ENCODE results near the gene PSRC1.

DNA sequence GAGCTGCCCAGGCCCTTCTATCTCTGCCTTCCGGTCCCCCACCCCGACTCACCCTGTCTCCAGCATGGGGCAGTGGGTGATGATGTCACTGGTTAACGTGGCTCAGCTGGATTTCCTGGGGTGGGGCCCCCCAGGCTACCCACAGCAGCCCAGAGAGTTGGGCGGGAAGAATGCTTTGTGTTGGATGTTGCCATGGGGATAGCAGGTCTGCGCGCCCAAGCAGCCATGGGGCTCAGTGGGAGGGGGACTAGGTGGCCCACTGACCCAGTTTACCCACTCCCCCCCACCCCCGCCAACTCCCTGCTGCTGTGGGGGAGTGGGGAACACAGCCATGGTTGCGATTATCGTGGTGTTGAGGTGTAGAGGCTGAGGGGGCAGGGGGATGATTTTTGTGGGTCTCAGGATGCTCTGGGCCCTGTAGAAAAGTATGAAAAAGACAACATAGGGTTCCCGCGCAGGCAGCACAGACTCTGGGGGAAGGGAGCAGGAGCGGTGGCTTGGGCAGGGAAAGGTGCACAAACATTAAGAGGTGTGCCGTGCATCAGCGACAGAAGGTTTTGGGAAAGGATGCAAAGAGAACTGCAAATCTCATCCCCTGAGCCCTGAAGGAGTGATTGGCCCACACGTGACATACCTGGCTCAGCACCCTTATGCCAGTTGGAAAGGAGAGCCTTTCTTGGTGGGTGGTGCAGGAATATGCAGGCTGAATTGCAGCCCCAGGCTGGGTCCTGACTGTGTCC, 25.1 kb downstream of the PSRC1 start:
- TF ChIP-seq, protein P1, sequence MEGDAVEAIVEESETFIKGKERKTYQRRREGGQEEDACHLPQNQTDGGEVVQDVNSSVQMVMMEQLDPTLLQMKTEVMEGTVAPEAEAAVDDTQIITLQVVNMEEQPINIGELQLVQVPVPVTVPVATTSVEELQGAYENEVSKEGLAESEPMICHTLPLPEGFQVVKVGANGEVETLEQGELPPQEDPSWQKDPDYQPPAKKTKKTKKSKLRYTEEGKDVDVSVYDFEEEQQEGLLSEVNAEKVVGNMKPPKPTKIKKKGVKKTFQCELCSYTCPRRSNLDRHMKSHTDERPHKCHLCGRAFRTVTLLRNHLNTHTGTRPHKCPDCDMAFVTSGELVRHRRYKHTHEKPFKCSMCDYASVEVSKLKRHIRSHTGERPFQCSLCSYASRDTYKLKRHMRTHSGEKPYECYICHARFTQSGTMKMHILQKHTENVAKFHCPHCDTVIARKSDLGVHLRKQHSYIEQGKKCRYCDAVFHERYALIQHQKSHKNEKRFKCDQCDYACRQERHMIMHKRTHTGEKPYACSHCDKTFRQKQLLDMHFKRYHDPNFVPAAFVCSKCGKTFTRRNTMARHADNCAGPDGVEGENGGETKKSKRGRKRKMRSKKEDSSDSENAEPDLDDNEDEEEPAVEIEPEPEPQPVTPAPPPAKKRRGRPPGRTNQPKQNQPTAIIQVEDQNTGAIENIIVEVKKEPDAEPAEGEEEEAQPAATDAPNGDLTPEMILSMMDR (IDR thresholded peaks at IDR 0.05; ENCODE audit: low read depth, low read length) = no peak
- TF ChIP-seq EZH2phosphoT487 (IDR thresholded peaks at IDR 0.05; ENCODE audit: low read depth) = no peak
